SH-SY5Y (cell line): ENCODE results near the gene SPATA6L.

ENCODE experiments used
- GATA2 ChIP-seq: IDR thresholded peaks from 2 replicates; pipeline ENCODE4 v1.6.1; 2011; ENCODE audit warnings: mild to moderate bottlenecking, low read depth, low read length
- GATA3 ChIP-seq: IDR thresholded peaks from 2 replicates; pipeline ENCODE4 v1.6.1; 2011; ENCODE audit warnings: low read depth, mild to moderate bottlenecking, low read length, moderate library complexity

Gene SPATA6L

GRCh38 chr9:4620881-4621555, 45.3 kb downstream of the SPATA6L start:
- no peak for TF ChIP-seq GATA3
- no peak for TF ChIP-seq GATA2

DNA sequence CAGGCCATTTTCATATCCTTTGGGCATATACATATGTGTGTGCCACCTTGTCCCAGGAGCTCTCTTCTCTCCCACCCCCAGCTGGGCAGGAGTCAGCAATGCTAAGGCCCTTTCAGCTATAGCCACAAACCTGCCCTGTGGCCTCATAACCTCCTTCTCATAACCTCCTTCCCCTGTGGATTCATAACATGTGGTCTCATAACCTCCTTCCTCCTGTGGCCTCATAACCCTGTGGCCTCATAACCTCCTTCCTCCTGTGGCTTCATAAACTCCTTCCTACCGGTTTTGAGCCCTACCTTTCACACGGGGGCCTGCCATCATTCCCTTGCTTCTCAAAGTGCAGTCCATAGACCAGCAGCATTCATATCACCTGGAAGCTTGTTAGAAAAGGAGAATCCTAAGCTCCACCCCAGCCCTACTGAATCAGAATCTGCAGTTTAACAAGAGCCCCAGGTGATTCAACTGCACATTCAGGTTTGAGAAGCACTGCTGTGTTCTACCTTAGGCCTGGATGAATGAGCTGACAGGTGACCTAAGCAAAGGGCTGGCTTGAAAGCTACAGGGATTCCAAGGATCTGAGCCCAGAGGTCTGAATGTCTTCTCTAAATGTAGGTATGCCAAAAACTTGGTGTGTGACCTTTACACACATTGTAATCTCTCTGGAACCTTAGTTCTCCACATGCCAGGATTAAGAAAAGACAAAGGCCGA, 46.1 kb downstream of the SPATA6L start:
- TF ChIP-seq GATA2, result no peak

GRCh38 chr9:4618700-4619099, 47.6 kb downstream of the SPATA6L start:
- TF ChIP-seq GATA3, result no peak
- no peak for TF ChIP-seq GATA2

DNA sequence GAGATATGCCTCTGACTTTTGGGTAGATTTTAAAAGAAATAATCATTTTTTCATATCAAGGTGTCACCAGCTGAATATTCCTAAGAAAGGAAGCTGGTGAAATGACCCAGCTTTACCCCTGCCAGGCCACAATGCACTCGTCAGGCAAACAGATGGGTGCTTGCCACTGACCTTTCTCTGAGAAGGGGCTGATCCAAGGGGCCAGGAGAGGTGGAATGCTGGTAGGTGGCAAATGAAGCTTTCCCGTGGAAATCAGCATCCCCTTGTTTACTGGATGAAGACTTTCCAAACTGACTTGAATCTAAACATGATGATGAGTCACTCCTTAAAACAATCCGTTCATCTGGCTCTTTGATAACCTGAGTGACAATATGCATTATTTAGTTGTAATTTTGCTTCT, 48.5 kb downstream of the SPATA6L start:
- TF ChIP-seq GATA3 (no peak), GATA2 (no peak)

DNA sequence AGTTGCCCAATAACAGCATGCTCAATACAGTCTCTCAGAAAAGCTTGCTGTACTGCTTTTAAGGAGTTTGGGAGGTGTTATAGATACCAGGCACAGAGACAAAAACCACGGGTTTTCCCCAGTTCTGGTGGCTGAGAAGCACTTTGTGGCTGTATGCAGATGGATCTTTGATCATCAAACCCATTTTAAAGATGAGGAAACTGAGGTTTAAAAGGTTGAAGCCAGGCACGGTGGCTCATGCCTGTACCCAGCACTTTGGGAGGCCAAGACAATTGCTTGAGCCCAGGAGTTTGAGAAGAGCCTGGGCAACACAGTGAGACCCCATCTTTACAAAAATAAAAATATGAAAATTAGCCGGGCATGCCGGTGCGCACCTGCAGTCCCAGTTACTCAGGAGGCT, 50.5 kb downstream of the SPATA6L start:
- TF ChIP-seq GATA3, result no peak
- no peak for TF ChIP-seq GATA2

- no peak for TF ChIP-seq GATA3
- TF ChIP-seq GATA2, result no peak
Observed at GRCh38 chr9:4615251-4615650, 51.0 kb downstream of the SPATA6L start.

- no peak for TF ChIP-seq GATA3
- no peak for TF ChIP-seq GATA2
Observed at GRCh38 chr9:4614627-4615026, 51.7 kb downstream of the SPATA6L start.

GRCh38 chr9:4604678-4605095, 61.6 kb downstream of the SPATA6L start:
- no peak for TF ChIP-seq GATA2
- no peak for TF ChIP-seq GATA3

DNA sequence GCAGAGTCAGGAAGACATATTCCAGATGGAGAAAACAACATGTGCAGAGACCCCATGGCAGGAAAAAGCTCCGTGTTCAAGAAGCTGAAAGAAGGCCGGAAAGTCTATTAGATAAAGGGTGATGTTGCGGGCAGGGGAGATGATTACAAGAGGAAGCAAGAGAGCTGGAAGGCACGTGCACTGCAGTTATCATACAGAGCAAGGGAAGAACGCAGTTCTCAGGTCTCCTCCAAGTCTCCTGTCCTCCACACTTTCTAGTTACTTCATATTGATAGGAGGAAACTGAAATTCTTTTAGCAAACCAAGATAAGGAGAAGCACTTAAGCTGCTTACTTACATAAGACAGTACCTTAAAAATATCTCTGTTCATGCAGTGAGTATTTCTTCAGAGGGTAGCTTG, 62.5 kb downstream of the SPATA6L start:
- TF ChIP-seq GATA2, result no peak
- no peak for TF ChIP-seq GATA3

DNA sequence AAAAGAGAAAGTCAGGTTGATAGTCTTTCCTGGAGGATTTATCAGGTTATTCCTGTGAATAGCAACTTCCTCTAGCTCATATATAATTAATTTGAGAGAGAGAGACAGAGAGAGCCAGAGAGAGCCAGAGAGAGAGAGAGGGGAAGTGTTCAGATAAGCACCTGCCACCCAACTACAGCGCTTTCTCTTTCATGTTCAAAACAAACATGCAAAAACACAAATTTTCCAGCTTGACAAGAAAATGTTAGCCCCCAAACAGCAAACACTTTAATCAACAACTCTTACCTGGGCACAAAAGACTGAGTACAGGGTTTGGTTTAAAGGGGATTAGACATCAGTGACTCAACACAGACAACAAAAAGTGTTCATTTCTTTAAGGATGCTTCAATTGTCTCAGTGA, 65.9 kb downstream of the SPATA6L start:
- TF ChIP-seq GATA2 (no peak), GATA3 (no peak)

DNA sequence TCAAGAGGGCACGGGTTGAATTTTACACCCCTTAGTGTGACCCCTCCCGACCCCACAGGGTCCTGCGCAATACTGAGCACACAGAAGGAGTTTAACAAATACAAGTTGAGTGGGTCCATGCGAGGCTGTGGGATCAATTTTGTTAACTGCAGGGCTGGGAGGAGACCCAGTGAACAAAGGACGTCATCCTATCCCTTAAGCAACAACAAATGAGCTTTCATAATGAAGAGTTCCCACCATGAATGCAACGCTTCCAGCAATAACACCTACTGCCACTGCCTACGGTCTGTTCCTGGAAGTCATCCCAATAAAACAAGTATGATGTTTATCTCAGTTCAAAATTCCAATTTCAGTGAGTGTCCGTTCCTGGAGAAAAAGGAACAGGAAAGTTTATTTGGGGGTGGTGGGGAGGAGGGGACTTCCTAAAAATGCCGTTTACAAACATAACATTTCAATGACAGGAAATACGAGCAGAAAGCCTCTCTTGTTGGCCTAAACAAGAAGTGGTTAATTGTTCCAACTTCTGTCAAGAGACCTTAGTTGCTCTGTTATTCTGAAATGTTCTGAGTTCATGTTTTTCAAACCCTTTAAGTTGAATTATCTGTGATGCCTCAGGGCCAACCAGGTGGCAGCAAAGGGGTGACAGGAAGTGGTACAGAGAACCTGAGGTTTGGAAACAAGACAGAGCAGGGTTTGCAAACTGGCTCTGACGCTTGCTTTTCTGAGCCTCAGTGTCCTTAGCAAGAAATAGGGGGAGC, 69.9 kb downstream of the SPATA6L start:
- TF ChIP-seq GATA2 (no peak), GATA3 (no peak)

DNA sequence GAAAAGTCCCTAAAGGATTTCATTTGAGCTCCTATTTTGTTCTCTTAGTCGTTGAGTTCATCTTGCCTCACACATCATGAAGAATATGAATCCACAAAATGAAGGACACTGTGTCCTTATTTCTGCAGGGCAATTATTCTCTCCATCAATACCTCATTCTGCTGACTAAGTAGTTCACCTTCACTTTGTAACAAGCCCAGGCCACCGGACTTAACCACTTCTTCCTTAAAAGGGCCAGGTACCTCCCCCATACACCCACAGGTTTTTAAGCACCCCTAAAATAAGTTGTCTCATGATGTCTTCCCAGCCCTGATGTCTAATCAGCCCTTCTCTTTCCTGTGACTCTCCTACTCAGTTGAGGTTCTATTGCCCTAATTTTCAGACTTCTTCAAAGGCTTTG, 71.3 kb downstream of the SPATA6L start:
- no peak for TF ChIP-seq GATA3

DNA sequence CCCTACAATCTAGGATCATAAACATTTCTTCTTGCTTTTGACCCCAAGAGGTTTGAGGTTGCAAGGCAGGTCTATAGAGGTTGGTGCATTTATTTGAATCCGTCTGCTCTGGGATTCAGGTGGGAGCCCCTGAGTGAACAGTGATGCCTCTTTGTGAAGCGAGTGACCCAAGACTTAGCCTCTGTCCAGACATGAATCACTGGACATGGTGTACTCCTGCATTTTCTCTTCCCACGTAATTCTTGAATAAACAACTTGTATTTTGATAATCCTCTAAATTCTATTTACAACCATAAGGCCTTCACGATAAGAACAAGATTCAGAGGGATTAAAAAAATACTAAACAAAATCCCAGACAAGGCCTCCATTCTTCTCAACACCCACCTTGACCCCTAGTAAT, 71.7 kb downstream of the SPATA6L start:
- TF ChIP-seq GATA2 (no peak), GATA3 (no peak)

DNA sequence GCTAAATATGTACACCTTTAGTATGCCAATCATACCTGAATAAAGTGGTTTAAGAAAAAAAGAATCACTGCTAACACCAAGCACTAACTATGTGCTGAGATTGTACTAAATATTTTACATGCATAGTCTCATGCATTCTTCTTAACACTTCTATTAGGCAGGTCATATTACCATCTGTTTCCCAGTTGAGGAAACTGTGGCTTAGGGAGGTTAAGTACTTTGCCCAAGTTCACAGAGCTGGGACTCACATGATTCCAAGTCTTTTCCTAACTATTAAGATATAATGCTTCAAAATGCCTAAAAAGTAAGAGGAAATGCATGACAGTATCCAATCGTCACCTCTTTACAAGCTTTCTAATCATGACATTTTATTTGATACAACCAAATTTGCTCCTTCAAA, 73.4 kb downstream of the SPATA6L start:
- no peak for TF ChIP-seq GATA2
- no peak for TF ChIP-seq GATA3

DNA sequence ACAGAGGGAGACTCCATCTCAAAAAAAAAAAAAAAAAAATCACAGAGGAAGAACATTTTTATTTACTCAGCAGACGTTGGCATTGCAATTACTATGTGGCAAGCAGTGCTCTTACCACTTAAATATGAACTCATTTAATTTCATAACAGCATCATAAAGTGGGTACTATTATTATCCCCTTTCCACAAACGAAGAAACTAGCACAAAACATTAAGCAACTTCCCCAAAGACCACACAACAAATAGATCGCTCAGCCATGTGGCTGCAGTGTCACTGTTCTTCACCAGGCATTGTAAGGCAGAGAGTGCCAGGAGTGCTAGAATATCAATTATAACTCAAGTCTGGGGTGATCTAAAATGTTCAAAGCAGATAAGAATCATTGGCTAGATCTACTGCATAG, 74.0 kb downstream of the SPATA6L start:
- TF ChIP-seq GATA3, result no peak
- TF ChIP-seq GATA2, result no peak
